Mesenteric fat pad (tissue), 1 donor: Measurements from ENCODE around the gene MORN1. TPM values are rescaled to one million over a fixed set of nuclear protein-coding genes. Genes with fewer than 3 reads are reported as not detected.
"Not testable (repeated sequence)": the region's sequence is repeated elsewhere in the genome, so short reads cannot be mapped to it uniquely, and the experiment has no call there.

Experiments used
- DNase-seq: peaks from one replicate; pipeline ENCODE4 v3.0.0-alpha.2; 2020; ENCODE audit warnings: low spot score
- total RNA-seq: library from RNA; stranded (reverse); fragmentation: NEBNext Ultra II Directional; extraction: Animal tissue kit (Norgen Biotek cat#: 25700); gene quantifications from one replicate; pipeline ENCODE4 v1.2.1, GENCODE V29; 2021
- donor health status: DM: yes; HTN: yes; CAD: no.

MORN1 gene
- total RNA-seq, 1 donor from 2014 or later, result 4.4 TPM

GRCh38 chr1:2296211-2296610 lies 95.1 kb downstream of the MORN1 start:
- DNase-seq, result not testable (repeated sequence)

GRCh38 chr1:2295526-2295925 lies 95.8 kb downstream of the MORN1 start:
- DNase-seq, result no peak

- DNase-seq, result no peak
Measured at GRCh38 chr1:2294725-2295078, 96.7 kb downstream of the MORN1 start.

GRCh38 chr1:2294033-2294724 lies 97.2 kb downstream of the MORN1 start:
- DNase-seq, result no peak

- no peak for DNase-seq
Measured at GRCh38 chr1:2292725-2293450, 98.5 kb downstream of the MORN1 start.

- no peak for DNase-seq
Measured at GRCh38 chr1:2291577-2291976, 99.8 kb downstream of the MORN1 start.

GRCh38 chr1:2290595-2291510 lies 100.5 kb downstream of the MORN1 start:
- DNase-seq, result no peak

- DNase-seq, result no peak
Measured at GRCh38 chr1:2290171-2290578, 101.2 kb downstream of the MORN1 start.

GRCh38 chr1:2289607-2290006 lies 101.7 kb downstream of the MORN1 start:
- DNase-seq, result no peak

GRCh38 chr1:2288816-2289536 lies 102.4 kb downstream of the MORN1 start:
- DNase-seq, result no peak

GRCh38 chr1:2288311-2288710 lies 103.0 kb downstream of the MORN1 start:
- no peak for DNase-seq

- DNase-seq, result no peak
Measured at GRCh38 chr1:2287649-2288048, 103.7 kb downstream of the MORN1 start.

GRCh38 chr1:2286923-2287322 lies 104.4 kb downstream of the MORN1 start:
- no peak for DNase-seq

GRCh38 chr1:2284932-2285331 lies 106.4 kb downstream of the MORN1 start:
- no peak for DNase-seq

GRCh38 chr1:2283991-2284895 lies 107.1 kb downstream of the MORN1 start:
- DNase-seq, result no peak

GRCh38 chr1:2283371-2283990 lies 107.9 kb downstream of the MORN1 start:
- DNase-seq, result no peak

- DNase-seq, result no peak
Measured at GRCh38 chr1:2282556-2283270, 108.6 kb downstream of the MORN1 start.

- DNase-seq, result no peak
Measured at GRCh38 chr1:2279817-2280216, 111.5 kb downstream of the MORN1 start.

- DNase-seq, result no peak
Measured at GRCh38 chr1:2279210-2279639, 112.1 kb downstream of the MORN1 start.
